Raji (cell line): ENCODE results near the gene NLGN3.

Source experiments
- POLR2A ChIP-seq: IDR thresholded peaks from 2 replicates; pipeline ENCODE4 v1.6.1; 2011; ENCODE audit warnings: low read depth, low read length, control low read depth; ENCODE audit not compliant: insufficient read depth

Gene NLGN3

GRCh38 chrX:71151366-71151765 is 6.7 kb downstream of the NLGN3 start:
- TF ChIP-seq POLR2A = no peak

- TF ChIP-seq POLR2A = no peak
These were observed 9.6 kb downstream of the NLGN3 start for GRCh38 chrX:71154196-71154595.

GRCh38 chrX:71154641-71155040 is 10.0 kb downstream of the NLGN3 start:
- no peak for TF ChIP-seq POLR2A

GRCh38 chrX:71158603-71159002 is 14.0 kb downstream of the NLGN3 start:
- no peak for TF ChIP-seq POLR2A

GRCh38 chrX:71159335-71159734 is 14.7 kb downstream of the NLGN3 start:
- no peak for TF ChIP-seq POLR2A

GRCh38 chrX:71160475-71160874 is 15.8 kb downstream of the NLGN3 start:
- TF ChIP-seq POLR2A = no peak

- no peak for TF ChIP-seq POLR2A
These were observed 18.3 kb downstream of the NLGN3 start for GRCh38 chrX:71162981-71163380.

- TF ChIP-seq POLR2A = no peak
These were observed 19.4 kb downstream of the NLGN3 start for GRCh38 chrX:71164071-71164470.

GRCh38 chrX:71166461-71166860 is 21.8 kb downstream of the NLGN3 start:
- no peak for TF ChIP-seq POLR2A

GRCh38 chrX:71167031-71167781 is 22.6 kb downstream of the NLGN3 start:
- no peak for TF ChIP-seq POLR2A

GRCh38 chrX:71168134-71168533 is 23.5 kb downstream of the NLGN3 start:
- no peak for TF ChIP-seq POLR2A

GRCh38 chrX:71169586-71169985 is 24.9 kb downstream of the NLGN3 start:
- no peak for TF ChIP-seq POLR2A

GRCh38 chrX:71170660-71171059 is 26.0 kb downstream of the NLGN3 start:
- TF ChIP-seq POLR2A = no peak

- no peak for TF ChIP-seq POLR2A
These were observed 26.6 kb downstream of the NLGN3 start for GRCh38 chrX:71171110-71171801.

GRCh38 chrX:71173440-71173839 is 28.8 kb downstream of the NLGN3 start:
- TF ChIP-seq POLR2A = no peak

GRCh38 chrX:71174795-71175194 is 30.2 kb downstream of the NLGN3 start:
- TF ChIP-seq POLR2A = no peak

GRCh38 chrX:71175531-71175930 is 30.9 kb downstream of the NLGN3 start:
- TF ChIP-seq POLR2A = no peak

- TF ChIP-seq POLR2A = no peak
These were observed 32.7 kb downstream of the NLGN3 start for GRCh38 chrX:71177327-71177726.
